ENCODE results near the gene MAP2.
"Not testable (repeated sequence)": the region's sequence is repeated elsewhere in the genome, so short reads cannot be mapped to it uniquely, and the experiment has no call there.

MAP2 gene

DNA sequence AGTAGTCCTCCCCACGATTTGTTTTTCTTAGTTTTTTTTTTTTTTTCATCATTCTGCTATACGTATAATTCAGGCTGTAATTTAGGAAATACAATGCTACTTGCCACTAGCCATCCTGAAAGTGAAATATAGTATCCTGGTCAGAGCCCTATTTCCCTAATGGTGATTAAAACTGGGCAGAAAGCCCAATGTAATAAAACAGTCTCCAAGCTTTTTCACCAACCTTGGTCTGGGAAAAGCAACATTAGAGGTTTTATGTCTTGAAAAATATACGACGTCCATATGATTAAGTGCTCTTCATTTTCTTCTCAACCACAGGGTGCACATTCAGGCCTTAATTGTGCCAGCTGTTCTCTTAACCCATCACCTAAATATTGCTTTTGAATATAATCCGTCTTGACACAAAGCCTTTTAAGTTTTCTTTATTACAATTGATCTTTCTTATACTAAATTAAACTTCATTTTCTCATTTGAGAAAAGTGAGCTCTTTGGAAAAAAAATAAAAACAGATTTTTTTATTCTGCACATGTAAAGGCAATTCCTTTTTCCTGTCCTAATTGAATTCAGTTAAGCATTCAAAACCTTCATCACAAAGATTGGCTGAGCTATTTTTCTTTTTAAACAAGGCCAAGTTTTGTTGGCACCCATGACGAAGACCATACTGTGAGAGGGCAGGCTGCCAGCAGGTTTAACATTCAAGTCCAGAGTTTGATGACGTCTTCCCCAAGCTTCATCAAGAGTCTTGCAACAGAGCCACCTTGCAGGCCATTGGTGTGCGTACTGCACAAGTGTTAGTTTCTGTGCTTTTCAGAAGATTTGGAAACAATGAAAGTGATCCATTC lies 52.7 kb downstream of the MAP2 start:
- DNase-seq (ENCODE audit: low spot score): no peak

DNA sequence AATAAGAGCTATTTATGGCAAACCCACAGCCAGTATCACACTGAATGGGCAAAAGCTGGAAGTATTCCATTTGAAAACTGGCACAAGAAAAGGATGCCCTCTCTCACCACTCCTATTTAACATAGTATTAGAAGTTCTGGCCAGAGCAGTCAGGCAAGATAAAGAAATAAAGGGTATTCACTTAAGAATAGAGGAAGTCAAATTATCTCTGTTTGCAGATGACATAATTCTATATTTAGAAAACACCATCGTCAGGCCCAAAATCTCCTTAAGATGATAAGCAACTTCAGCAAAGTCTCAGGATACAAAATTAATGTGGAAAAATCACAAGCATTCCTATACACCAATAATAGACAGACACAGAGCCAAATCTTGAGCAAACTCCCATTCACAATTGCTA lies 68.4 kb downstream of the MAP2 start:
- not testable (repeated sequence) for DNase-seq (ENCODE audit: low spot score)

DNA sequence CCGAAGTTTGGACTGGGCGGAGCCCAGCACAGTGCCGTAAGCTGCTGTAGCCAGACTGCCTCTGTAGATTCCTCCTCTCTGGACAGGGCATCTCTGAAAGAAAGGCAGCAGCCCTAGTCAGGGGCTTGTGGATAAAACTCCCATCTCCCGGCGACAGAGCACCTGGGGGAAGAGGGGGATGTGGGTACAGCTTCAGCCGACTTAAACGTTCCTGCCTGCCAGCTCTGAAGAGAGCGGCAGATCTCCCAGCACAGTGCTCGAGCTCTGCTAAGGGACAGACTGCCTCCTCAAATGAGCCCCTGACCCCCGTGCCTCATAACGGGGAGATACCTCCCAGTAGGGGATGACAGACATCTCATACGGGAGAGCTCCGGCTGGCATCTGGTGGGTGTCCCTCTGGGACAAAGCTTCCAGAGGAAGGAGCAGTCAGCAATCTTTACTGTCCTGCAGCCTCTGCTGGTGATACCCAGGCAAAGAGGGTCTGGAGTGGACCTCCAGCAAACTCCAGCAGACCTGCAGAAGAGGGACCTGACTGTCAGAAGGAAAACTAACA lies 71.3 kb downstream of the MAP2 start:
- not testable (repeated sequence) for DNase-seq (ENCODE audit: low spot score)

DNA sequence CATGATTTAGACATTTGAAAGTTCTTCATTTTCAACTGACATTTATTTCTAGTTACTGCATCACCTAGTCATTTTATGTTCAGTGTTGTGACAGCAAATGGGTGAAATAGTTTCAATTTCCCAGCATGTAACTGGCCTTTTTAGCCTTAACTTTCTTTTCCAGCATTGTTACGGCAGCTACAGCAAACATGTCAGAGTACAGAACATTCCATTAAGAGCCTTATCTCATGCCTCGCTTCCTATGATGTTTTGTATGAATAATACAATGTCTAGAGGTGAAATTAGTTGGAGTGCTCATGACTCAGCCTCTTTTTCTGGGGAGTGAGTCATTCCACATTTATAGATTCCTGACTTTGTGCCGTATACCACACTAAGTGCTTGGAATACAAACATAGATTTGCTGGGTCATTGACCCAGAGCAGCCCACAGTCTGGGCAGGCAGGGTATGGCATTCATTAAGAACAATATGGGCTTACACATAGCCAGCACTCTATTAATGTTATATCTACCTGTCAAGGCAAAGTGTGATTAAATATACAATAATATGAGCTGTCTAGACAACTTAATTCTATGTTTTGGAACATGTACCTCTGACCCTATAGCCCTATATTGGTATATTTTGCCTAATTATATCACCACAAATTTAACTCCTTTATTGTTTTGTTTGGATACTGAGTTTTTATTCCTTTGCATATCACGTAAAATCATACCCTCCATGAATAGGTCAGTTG lies 72.2 kb downstream of the MAP2 start:
- DNase-seq (ENCODE audit: low spot score): peak; percentile 79

DNA sequence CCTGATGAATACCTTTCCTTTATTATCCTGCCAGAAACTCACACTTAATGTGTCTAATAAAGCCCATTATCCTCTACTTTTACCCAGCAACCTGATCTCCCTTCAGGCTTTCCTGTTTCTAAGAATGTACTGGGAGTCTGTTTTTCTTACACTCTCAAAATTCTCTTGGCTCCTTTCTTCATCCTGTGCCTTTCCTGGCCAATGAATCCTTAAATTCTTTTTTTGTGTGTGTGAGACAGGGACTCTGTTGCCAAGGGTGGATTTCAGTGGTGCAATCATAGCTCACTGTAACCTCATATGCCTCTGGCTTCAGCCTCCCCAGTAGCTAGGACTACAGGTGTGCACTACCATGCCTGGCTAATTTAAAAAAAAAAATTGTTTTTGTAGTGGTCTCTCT lies 72.7 kb downstream of the MAP2 start:
- peak; percentile 3 for DNase-seq (ENCODE audit: low spot score)

DNA sequence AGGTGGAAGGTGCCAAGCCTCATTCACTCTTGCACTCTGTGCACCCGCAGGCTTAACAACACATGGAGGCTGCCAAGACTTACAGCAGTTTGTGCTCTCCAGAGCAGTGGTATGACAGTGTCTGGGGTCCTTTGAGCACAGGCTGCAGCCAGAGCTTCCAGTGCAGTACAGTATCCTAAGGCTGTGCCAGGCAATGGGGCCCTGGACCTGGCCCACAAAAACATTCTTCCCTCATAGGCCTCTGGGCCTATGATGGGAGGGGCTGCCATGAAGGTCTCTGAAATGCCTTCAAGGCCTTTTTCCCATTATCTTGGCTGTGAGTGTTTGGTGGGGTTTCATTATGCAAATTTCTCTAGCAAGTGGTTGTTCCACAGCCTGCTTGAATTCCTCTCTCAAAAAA lies 74.8 kb downstream of the MAP2 start:
- DNase-seq (ENCODE audit: low spot score): no peak

DNA sequence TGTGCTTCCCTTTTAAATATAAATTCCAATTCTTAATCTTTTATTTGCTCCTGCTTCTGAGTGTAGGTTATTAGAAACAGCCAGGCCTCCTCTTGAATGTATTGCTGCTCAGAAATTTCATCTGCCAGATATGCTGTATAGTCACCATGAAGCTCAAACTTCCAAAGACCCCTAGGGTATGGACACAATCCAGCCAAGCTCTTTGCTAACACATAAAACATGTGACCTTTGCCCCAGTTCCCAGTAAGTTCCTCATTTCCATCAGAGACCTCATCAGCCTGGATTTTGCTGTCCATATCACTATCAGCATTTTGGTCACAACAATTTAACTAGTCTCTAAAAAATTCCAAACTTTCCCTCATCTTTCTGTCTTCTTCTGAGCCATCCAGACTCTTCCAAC lies 75.2 kb downstream of the MAP2 start:
- DNase-seq (ENCODE audit: low spot score): no peak

DNA sequence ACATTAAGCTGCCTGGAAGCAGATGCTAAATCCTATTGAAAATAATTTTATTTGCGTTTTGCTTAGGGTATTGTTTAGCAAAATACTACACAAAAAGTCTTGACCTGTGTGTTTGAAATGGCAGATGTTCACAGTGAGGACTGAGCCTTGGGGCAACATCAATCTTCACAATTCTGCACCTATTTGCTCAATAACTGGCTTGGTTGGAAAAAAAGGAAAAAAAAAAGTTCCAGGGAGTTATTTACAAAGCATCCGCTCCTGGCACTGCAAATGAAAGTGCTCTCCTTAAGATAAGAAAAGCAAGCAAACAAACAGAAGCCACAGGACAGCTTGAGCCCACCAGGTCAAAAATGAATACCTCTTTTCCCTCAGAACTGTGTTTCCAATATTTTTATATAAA lies 77.7 kb downstream of the MAP2 start:
- DNase-seq (ENCODE audit: low spot score): no peak

DNA sequence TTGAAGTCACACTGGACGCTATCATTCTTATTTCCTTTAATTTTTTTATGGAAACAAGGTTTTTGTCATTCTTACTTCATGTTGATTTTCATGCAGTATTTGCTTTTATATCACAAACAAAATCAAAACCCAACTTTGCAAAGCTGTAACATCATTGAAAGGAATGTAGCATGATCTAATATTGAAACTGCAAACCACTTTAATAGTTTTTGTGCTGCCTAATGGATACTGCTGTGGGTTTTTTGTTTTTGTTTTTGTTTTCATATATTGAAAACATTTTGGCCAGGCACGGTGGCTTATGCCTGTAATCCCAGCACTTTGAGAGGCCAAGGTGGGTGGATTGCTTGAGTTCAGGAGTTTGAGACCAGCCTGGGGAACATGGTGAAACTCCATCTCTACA lies 81.6 kb downstream of the MAP2 start:
- DNase-seq (ENCODE audit: low spot score): no peak

DNA sequence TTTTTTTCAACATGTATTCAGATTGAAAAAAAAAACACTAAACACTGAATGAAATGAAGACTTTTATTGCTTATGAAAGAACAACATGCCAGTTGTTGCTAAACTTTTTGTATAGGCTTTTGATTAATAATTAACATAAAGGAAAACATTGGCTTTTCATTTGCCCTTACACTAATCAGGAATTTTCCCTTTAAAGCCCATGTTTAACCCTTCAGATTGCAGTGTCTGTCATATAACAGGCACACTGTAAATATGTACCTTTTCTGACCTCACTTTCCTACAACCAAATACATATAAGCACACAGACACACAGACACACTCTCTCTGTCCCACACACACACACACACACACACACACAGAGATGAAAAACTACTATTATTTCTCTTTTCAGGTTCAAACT lies 84.4 kb downstream of the MAP2 start:
- no peak for DNase-seq (ENCODE audit: low spot score)

DNA sequence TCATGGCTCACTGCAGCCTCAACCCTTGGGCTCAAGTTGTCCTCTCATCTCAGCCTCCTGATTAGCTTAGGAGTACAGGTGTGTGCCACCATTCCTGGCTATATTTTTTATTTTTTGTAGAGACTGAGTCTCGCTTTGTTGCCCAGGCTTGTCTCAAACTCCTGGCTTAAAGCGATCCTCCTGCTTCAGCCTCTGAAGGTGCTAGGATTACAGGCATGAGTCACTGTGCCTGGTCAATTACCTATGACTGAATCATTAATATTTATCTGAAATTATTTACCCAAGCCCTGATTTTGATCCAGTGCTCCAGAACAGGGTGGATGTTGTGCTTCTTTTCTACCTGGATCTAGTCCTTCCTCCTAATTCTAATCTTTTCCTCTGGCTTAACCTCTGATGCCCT lies 87.8 kb downstream of the MAP2 start:
- no peak for DNase-seq (ENCODE audit: low spot score)

DNA sequence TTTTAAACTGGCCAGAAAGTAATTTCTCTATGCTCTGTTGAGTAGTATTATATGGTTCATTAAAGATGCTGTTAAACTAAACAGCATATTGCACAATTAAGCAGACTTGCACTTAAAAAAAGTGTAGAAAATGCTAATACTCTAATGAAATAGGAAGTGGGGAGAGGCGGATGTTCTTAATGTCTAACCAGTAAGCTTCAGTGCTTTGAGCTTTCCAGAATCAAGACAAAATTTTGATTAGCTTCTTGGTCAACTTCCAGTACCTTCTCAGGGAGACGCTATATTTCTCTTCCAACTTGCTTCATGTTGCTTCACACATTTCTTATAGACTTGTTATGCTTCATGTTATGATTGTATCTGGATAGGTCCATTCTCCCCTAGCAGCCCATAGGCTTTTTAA lies 89.1 kb downstream of the MAP2 start:
- no peak for DNase-seq (ENCODE audit: low spot score)

DNA sequence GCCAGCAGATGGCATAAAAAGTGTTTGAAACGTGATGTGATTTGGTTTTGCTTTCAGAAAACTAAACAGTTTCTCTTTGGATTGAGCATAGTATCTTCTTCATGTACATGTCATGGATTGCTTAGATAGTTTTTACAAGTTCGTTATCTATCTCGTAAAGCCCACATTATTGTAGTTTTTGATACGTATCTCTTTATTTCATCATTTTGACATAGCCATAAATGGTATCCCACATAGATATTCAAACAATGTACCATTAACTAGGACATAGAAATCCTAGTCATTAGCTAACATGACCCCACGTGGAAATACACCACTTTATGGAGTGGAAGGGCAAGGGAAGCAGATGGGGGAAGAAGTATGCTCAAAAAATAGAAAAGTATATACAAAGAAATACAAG lies 93.6 kb downstream of the MAP2 start:
- DNase-seq (ENCODE audit: low spot score): no peak

DNA sequence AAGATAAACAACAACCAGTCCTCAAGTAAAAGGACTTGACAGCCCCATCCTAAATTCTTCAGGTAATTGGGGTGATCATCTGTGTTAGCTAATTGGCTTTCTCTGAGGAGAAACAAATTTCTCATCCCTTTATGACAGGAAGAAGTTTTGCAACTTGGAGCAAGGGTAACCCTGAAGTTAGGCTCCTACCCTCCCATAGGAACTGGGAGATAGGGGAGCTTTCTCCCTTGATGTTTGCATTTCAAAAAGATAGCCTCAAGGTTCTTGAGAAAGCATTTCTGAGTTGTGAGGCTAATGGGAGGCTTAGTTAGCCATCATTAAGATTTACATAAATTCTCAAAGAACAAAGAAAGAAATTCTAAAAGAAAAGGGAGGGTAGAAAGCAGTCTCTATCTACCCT lies 95.4 kb downstream of the MAP2 start:
- no peak for DNase-seq (ENCODE audit: low spot score)

DNA sequence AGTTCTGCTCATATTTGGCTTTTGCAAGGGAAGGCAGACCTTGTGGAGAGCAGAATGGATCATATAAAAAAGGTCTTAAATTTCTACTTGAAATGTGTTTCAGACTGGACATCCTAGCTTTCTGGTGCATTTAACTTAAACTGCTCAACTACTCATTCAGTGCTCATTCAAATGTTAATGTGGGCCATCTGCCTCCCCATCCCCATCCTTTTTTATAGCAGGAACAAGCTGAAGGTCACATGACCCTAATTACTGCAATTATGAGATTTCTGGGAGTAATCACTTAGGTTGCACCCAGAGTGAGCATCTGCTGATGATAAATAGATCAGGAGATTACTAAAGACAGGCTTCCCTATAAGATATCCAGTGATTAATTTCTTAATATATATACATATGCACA lies 96.1 kb downstream of the MAP2 start:
- DNase-seq (ENCODE audit: low spot score): no peak

DNA sequence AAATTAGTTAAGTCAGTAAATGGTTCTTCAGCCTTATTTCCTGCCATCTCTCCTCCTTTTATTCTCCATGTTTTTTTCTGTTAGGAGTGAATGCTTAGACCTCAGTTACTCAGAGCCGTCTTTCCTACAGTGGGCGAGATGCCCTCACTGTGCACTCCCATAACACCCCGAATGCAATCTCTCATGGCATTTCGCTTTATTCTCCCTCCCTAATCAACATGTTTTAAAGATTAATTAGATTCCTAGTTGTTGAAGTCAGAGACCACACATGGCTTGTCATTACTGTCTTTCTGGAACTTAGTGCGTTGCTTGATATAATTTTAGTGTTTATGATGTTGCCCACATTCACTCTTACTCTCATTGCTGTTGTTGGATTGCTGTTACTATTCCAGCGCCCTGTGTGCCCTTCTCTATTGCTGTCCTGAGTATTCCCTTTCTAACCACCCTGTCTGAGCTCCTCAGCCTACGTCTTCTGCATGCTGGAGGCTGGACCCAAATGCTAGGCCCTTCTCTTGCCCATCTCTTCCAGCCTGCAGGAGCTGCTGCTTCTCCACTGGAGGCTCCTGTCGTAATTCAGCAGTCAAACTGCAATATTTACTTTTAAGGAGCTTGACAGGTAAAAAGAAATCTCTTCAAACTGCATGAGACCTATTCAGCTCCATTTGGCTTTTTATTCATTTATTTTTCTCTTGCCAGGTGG lies 99.3 kb downstream of the MAP2 start:
- DNase-seq (ENCODE audit: low spot score): no peak

DNA sequence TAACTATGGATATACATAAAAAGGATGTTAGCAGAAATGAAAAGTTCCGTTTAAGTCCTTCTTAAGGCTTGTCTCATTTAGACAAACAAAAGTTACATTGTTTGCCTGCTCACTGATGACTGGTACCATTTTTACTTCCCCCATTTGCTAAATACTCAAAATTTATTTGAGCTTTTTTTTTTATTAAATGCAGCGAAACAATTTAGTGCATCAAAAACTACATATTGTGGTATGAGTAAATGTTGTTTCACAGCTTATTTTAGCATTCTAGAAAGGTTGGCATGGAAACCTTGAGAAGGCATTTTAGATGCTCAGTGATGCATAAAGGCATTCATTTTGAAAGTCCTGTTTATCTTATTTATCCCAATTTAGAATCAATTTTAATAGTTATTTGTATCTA lies 100.0 kb downstream of the MAP2 start:
- DNase-seq (ENCODE audit: low spot score): no peak

DNA sequence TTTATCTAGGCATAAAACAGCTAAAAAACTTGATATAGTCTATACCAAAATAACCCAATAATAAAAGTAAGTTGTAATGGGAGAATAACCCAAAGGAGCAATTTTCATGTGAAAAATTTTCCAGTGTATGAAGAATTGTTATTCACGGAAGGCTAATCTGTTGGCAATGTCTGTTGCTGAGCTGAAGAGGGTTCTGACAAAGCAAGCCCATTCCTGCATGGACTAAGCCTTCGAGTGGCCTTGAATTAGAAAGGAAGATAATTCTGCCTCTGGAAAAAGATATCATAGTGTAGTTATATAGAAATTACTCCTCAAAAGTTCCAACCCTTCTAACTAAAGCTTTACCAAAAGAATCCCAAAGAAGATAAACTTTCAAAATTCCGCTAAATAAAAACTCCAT lies 101.5 kb downstream of the MAP2 start:
- no peak for DNase-seq (ENCODE audit: low spot score)

DNA sequence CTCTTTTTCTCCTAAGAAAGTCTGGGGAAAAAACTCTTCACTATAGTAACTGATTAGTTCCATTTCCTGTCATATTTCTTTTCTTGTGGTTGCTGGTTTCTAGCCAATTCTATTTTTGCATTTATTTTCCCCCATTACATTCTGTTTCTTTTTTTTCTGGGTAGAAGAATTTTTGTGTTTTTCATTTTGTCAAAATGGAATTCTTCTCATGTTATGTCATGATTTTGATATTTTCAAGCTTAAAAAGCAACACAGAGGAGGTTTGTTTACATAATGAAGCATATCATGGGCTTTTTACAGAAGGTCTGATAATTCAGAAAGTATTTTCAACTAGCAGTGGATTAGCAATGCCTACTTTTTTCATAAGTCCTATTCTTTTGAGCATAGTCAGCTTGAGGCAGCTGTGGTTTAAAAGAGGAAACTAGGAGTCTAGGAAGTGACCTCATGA lies 102.0 kb downstream of the MAP2 start:
- DNase-seq (ENCODE audit: low spot score): peak; percentile 18

DNA sequence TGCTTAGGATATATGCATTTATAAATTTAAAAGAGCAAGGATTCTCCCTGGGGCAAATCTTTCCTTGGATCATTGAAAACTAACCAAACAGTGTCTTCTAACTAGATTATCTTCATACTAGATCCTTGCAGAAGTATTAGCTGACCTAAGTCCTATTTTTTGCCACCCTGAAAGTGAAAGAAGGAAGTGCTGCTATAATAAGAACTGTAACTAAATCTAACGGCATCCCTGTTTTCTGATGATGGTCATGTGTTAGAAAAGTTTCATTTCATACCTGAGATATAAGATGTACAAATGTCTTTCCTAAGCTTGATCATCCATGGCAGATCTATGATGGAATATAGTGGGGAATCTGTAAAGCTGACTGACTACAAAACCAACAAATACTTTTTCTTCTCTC lies 102.7 kb downstream of the MAP2 start:
- no peak for DNase-seq (ENCODE audit: low spot score)

DNA sequence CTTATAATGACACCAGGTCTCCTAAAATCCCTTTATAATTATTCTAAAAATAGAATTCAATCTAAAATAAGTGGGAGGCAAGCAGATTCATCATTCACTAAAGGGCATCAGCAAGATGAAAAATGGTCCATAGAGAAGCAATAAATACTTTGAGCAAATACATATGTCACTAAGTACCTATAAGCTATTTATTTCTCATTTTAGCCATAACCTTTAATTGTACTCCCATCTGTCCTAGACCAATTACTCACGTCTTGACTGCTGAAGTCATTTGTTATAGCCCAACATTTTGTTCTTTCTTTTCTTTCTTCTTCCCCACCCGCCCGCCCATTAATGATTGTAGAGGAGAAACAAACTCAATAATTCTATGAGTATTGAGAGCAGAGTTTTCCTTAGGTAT lies 105.7 kb downstream of the MAP2 start:
- DNase-seq (ENCODE audit: low spot score): no peak

DNA sequence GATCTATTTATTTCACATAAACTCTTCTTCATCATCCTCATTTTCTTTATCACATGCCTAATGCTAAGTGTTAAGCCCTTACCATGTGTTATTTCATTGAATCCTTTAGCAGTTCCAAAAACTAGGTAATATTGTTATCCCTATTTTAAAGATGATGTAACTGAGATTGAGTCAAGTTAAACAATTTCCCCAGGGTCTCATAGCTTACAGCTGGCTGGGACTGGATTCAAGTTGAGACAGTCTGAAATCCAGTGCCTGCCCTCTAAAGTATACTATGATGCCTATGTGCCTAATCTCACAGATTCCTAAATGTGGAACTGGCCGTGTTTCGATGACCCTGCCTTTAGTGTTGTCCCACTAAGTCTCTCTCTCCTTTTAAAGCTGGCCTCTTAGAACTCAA lies 108.5 kb downstream of the MAP2 start:
- DNase-seq (ENCODE audit: low spot score): no peak

DNA sequence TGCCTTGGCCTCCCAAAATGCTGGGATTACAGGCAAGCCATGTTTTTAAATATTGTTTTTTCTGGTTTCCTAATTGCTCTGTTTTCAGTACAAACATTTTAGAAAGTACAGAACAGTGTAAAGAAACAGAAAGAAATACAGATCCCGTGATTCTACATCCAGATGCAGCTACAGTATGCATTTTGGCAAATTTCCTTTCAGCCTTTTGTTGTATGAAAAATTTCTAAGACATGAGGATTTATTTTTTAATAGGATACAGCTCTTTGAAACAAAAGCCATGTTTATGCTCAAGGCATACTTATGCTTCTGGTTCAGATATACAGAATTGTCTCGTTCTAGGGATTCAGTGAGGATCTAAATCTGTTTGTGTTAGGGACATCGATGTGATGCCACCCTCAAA lies 109.5 kb downstream of the MAP2 start:
- DNase-seq (ENCODE audit: low spot score): no peak

All from AG08396 (cell line).